ENCODE measurements around the gene PIMREG. TPM values are rescaled to one million over a fixed set of nuclear protein-coding genes. Genes with fewer than 3 reads are reported as not detected.

Gene PIMREG
- total and polyA plus RNA-seq, 2 donors from 2014 or later: 1.7 TPM; not detected in 1

DNA sequence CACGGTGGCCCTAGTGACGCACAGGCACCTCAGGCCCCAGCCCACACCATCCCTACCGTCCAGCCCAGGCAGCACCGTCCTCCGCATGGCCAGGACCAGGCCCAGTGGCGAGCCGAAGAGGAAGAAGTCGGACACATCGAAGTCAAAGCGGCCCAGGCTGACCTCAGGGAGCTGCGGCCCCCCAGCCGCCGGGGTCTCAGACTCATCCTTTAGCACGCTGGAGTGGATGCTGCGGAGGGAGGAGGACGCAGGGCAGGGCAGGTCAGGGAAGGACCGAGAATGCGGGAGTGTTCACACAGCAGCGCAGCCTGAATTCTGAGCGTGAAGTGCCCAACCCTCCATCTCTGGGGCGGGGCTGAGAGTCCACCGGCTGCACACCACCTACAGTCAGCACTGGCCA is 30.1 kb downstream of the PIMREG start:
- Histone ChIP-seq H3K4me1 (ENCODE audit: control insufficient read depth in 2 of 3, insufficient read depth in 2 of 3, low read depth in 1 of 3, low read length in 3 of 3) (no peaks in the 10 kb centered on the region), H3K27ac (ENCODE audit: low read depth in 2 of 2, low read length in 2 of 2) (no peak overlapping the region), H3K9me3 (ENCODE audit: control insufficient read depth in 2 of 3, insufficient read depth in 1 of 3, low read length in 3 of 3) (no peaks in the 10 kb centered on the region), H3K4me3 (ENCODE audit: low read length in 3 of 3) (no peak overlapping the region), H3K27me3 (ENCODE audit: control insufficient read depth, insufficient read depth, low read length) (no peaks in the 10 kb centered on the region), H3K36me3 (ENCODE audit: control insufficient read depth in 2 of 3, insufficient read depth in 3 of 3, low read length in 3 of 3) (no peaks in the 10 kb centered on the region), H3K9ac (ENCODE audit: low read length in 3 of 3) (no peak overlapping the region)
- TF ChIP-seq, protein P1, sequence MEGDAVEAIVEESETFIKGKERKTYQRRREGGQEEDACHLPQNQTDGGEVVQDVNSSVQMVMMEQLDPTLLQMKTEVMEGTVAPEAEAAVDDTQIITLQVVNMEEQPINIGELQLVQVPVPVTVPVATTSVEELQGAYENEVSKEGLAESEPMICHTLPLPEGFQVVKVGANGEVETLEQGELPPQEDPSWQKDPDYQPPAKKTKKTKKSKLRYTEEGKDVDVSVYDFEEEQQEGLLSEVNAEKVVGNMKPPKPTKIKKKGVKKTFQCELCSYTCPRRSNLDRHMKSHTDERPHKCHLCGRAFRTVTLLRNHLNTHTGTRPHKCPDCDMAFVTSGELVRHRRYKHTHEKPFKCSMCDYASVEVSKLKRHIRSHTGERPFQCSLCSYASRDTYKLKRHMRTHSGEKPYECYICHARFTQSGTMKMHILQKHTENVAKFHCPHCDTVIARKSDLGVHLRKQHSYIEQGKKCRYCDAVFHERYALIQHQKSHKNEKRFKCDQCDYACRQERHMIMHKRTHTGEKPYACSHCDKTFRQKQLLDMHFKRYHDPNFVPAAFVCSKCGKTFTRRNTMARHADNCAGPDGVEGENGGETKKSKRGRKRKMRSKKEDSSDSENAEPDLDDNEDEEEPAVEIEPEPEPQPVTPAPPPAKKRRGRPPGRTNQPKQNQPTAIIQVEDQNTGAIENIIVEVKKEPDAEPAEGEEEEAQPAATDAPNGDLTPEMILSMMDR (IDR thresholded peaks at IDR 0.05; ENCODE audit: borderline replicate concordance, extremely low read depth, insufficient read depth): no peak
- DNase-seq (no peak), FAIRE-seq (no peak)
- intact Hi-C loops (cut with DNase I): loop anchor here (10.0 kb wide), 1 partner anchor 90 kb away; no protein-coding TSS in a partner anchor

DNA sequence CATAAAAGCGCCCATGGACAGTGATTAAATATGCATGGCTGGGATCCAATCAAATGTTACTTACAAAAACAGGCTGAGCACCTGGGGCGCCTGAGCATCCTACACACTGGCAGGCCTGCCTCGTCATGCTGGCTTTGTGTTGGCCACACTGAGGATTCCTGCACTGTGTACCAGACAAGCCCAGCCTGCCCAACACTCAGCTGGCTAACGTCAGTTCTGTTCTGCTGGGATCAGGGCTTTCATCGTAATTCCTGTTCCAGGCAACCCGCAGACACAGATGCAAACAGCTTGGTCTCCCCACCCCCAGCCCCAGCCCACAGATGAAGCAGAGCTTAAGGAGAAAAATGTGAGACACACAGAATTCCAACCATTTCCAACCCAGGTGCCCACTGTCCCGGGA is 30.7 kb downstream of the PIMREG start:
- DNase-seq (no peak), FAIRE-seq (no peak)
- H3K27ac ChIP-seq (ENCODE audit: low read depth in 2 of 2, low read length in 2 of 2): no peak overlapping the region
- intact Hi-C loops (cut with DNase I): loop anchor here (10.0 kb wide), 1 partner anchor 90 kb away; no protein-coding TSS in a partner anchor
- no peak overlapping the region for H3K4me3 ChIP-seq (ENCODE audit: low read length in 3 of 3)
- TF ChIP-seq, protein P1 (IDR thresholded peaks at IDR 0.05; ENCODE audit: borderline replicate concordance, extremely low read depth, insufficient read depth): no peak
- H3K27me3 ChIP-seq (ENCODE audit: control insufficient read depth, insufficient read depth, low read length): no peaks in the 10 kb centered on the region
- H3K9ac ChIP-seq (ENCODE audit: low read length in 3 of 3): no peak overlapping the region
- H3K9me3 ChIP-seq (ENCODE audit: control insufficient read depth in 2 of 3, insufficient read depth in 1 of 3, low read length in 3 of 3): no peaks in the 10 kb centered on the region
- no peaks in the 10 kb centered on the region for H3K4me1 ChIP-seq (ENCODE audit: control insufficient read depth in 2 of 3, insufficient read depth in 2 of 3, low read depth in 1 of 3, low read length in 3 of 3)
- H3K36me3 ChIP-seq (ENCODE audit: control insufficient read depth in 2 of 3, insufficient read depth in 3 of 3, low read length in 3 of 3): no peaks in the 10 kb centered on the region

DNA sequence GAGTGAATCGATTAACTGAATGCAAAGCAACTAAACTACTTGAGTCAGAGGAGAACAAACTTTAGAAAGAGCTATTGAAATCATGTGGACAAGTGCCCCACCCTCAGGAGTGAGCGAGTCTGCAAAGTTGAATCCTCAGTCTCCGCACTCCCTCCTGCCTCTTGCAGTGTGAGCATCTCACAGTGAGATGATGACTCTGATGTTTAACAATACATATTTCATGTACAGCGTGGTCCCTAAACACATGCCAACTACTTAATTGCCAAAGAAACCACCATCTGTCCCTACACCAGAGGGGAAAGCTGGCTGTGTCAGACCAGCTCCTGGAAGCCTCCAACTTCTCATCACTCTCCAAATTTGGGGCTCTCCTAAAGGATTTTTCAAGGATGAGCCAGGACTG is 31.2 kb downstream of the PIMREG start:
- intact Hi-C loops (cut with DNase I): loop anchor here (10.0 kb wide), 1 partner anchor 89 kb away; no protein-coding TSS in a partner anchor
- no peaks in the 10 kb centered on the region for H3K36me3 ChIP-seq (ENCODE audit: control insufficient read depth in 2 of 3, insufficient read depth in 3 of 3, low read length in 3 of 3)
- FAIRE-seq: no peak
- peak in 1 of 5 donors; percentile 21 for DNase-seq
- no peaks in the 10 kb centered on the region for H3K27me3 ChIP-seq (ENCODE audit: control insufficient read depth, insufficient read depth, low read length)
- no peak overlapping the region for H3K9ac ChIP-seq (ENCODE audit: low read length in 3 of 3)
- no peaks in the 10 kb centered on the region for H3K4me1 ChIP-seq (ENCODE audit: control insufficient read depth in 2 of 3, insufficient read depth in 2 of 3, low read depth in 1 of 3, low read length in 3 of 3)
- TF ChIP-seq, protein P1 (IDR thresholded peaks at IDR 0.05; ENCODE audit: borderline replicate concordance, extremely low read depth, insufficient read depth): no peak
- no peak overlapping the region for H3K27ac ChIP-seq (ENCODE audit: low read depth in 2 of 2, low read length in 2 of 2)
- no peaks in the 10 kb centered on the region for H3K9me3 ChIP-seq (ENCODE audit: control insufficient read depth in 2 of 3, insufficient read depth in 1 of 3, low read length in 3 of 3)
- H3K4me3 ChIP-seq (ENCODE audit: low read length in 3 of 3): no peak overlapping the region
